ENCODE measurements around the gene PKHD1.

DNA sequence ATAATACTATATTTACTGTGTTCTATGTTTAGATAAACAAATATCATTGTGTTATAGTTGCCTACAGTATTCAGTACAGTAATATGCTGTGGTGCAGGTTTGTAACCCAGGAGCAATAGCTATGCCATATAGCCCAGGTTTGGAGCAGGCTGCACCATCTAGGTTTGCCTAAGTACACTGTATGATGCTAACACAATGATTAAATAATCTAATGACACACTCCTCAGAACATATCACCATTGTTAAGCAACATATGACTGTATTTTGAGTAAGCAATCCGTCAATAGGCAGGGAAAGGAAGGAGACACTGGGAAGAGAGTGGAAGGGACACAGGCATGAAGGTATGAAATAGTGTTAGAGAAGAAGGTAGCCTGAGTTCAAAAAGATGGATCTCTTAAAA lies 369.9 kb downstream of the PKHD1 start:
- TF ChIP-seq POLR2A (IDR thresholded peaks at IDR 0.05), result no peak
- TF ChIP-seq, protein P1, sequence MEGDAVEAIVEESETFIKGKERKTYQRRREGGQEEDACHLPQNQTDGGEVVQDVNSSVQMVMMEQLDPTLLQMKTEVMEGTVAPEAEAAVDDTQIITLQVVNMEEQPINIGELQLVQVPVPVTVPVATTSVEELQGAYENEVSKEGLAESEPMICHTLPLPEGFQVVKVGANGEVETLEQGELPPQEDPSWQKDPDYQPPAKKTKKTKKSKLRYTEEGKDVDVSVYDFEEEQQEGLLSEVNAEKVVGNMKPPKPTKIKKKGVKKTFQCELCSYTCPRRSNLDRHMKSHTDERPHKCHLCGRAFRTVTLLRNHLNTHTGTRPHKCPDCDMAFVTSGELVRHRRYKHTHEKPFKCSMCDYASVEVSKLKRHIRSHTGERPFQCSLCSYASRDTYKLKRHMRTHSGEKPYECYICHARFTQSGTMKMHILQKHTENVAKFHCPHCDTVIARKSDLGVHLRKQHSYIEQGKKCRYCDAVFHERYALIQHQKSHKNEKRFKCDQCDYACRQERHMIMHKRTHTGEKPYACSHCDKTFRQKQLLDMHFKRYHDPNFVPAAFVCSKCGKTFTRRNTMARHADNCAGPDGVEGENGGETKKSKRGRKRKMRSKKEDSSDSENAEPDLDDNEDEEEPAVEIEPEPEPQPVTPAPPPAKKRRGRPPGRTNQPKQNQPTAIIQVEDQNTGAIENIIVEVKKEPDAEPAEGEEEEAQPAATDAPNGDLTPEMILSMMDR (IDR thresholded peaks at IDR 0.05), result no peak

Data from adrenal gland (tissue), 5 donors.